CD4-positive, alpha-beta T cell (primary cell): ENCODE measurements around the gene URB2. TPM values are rescaled to one million over a fixed set of nuclear protein-coding genes. Genes with fewer than 3 reads are reported as not detected.

Experiments
- ATAC-seq: fragments of 200-7000 bp; cut with Tn5 transposase; one replicate; pipeline ENCODE4 v1.10.0; 2022; ENCODE audit warnings: mild to moderate bottlenecking; ENCODE audit not compliant: poor library complexity
- CTCF ChIA-PET: fragments of 350-600 bp; sonication (Branson Sonifier 250); formaldehyde crosslinking; loops from one replicate; lab custom pipeline; 2021; ENCODE audit warnings: antibody characterized with exemption, inconsistent platforms; lab: Charles Lee
- POLR2A ChIA-PET: fragments of 350-600 bp; sonication (Branson Sonifier 250); formaldehyde crosslinking; loops from one replicate; lab custom pipeline; 2021; ENCODE audit warnings: antibody characterized with exemption, inconsistent platforms; lab: Charles Lee
- DNase-seq, 14 experiments: peaks; one replicate each; pipeline ENCODE4 v3.0.0-alpha.2; 2013 to 2020; ENCODE audit warnings: mixed read lengths in 2 of 14
- H3K27ac ChIP-seq, 2 donors: one replicate each; pipeline versions ENCODE4 v1.5.1 to v1.7.0; 2013; ENCODE audit warnings: low read length in 2 of 2, low read depth in 1 of 2, mild to moderate bottlenecking in 1 of 2
- H3K27me3 ChIP-seq, 2 experiments: 1 replicate in 1 of 2; 2 replicates in 1 of 2; pipeline versions ENCODE4 v1.6.1 to v1.7.0; 2013; ENCODE audit warnings: low read length in 2 of 2, control low read depth in 1 of 2, mild to moderate bottlenecking in 1 of 2, moderate library complexity in 1 of 2; ENCODE audit not compliant: insufficient read depth in 2 of 2, control insufficient read depth in 1 of 2
- H3K36me3 ChIP-seq: one replicate; pipeline ENCODE4 v1.6.1; 2013; ENCODE audit warnings: low read length, control low read depth; ENCODE audit not compliant: insufficient read depth
- H3K4me1 ChIP-seq: one replicate; pipeline ENCODE4 v1.6.1; 2013; ENCODE audit warnings: low read length, control low read depth; ENCODE audit not compliant: insufficient read depth
- H3K4me3 ChIP-seq: one replicate; pipeline ENCODE4 v1.5.1; 2013; ENCODE audit warnings: mild to moderate bottlenecking, low read length, moderate library complexity
- H3K9me3 ChIP-seq, 2 experiments: 1 replicate in 1 of 2; 2 replicates in 1 of 2; pipeline versions ENCODE4 v1.6.1 to v1.7.0; 2013; ENCODE audit warnings: low read length in 2 of 2, mild to moderate bottlenecking in 2 of 2, control low read depth in 1 of 2, moderate library complexity in 1 of 2; ENCODE audit not compliant: control insufficient read depth in 1 of 2, insufficient read depth in 1 of 2
- H3K27ac Mint-ChIP-seq: one replicate; pipeline ENCODE4 v1.8.0; 2020; ENCODE audit warnings: mixed read lengths
- H3K27me3 Mint-ChIP-seq: one replicate; pipeline ENCODE4 v1.8.0; 2021; ENCODE audit warnings: mixed read lengths
- H3K36me3 Mint-ChIP-seq: one replicate; pipeline ENCODE4 v1.8.0; 2021; ENCODE audit warnings: low read depth, mixed read lengths
- H3K4me1 Mint-ChIP-seq: one replicate; pipeline ENCODE4 v1.8.0; 2021; ENCODE audit warnings: low read depth, mixed read lengths
- H3K4me3 Mint-ChIP-seq: one replicate; pipeline ENCODE4 v1.8.0; 2020; ENCODE audit warnings: mild to moderate bottlenecking, mixed read lengths
- H3K9me3 Mint-ChIP-seq: one replicate; pipeline ENCODE4 v1.8.0; 2020; ENCODE audit warnings: mixed read lengths
- CTCF ChIP-seq: fragments of 200-600 bp; IDR thresholded peaks from one replicate; pipeline ENCODE4 v1.8.0; 2022; ENCODE audit warnings: antibody characterized with exemption, mild to moderate bottlenecking
- intact Hi-C, 2 experiments: fragments of 100-400 bp; cut with DNase I in 1 of 2; cut with micrococcal nuclease in 1 of 2; formaldehyde crosslinking; loops; one replicate each; pipeline versions ENCODE4 v1.15.1 to v1.9.0; 2023 to 2025; cut with DNase I, micrococcal nuclease
- total RNA-seq, 174 experiments: library from RNA in 2 of 174; stranded (reverse) in 2 of 174; gene quantifications; one replicate each; pipeline ENCODE4 v1.2.3 and lab custom pipeline; 2021 to 2026

The URB2 gene
- total RNA-seq, 2 experiments from 2014 or later, result 4.1 to 4.2 TPM

GRCh38 chr1:229642376-229642775 is 16.3 kb downstream of the URB2 start:
- Mint-ChIP-seq H3K27ac (no peak overlapping the region), H3K36me3 (peaks cover 79% of the 10 kb centered on the region), H3K27me3 (no peaks in the 10 kb centered on the region), H3K4me3 (no peak overlapping the region), H3K9me3 (no peaks in the 10 kb centered on the region), H3K4me1 (no peaks in the 10 kb centered on the region)
- H3K27me3 ChIP-seq, result no peaks in the 10 kb centered on the region
- H3K4me1 ChIP-seq, result peaks cover 4% of the 10 kb centered on the region
- H3K9me3 ChIP-seq, result no peaks in the 10 kb centered on the region
- peaks cover 66% of the 10 kb centered on the region for H3K36me3 ChIP-seq
- ChIA-PET CTCF (no interaction called here), POLR2A (no interaction called here)
- no peak for TF ChIP-seq CTCF
- no peak overlapping the region for H3K27ac ChIP-seq
- intact Hi-C loops, result no loop called here
- no peak for ATAC-seq
- DNase-seq, result no peak
- no peak overlapping the region for H3K4me3 ChIP-seq

GRCh38 chr1:229642970-229643369 is 16.9 kb downstream of the URB2 start:
- no peaks in the 10 kb centered on the region for H3K27me3 Mint-ChIP-seq
- H3K36me3 Mint-ChIP-seq, result peaks cover 81% of the 10 kb centered on the region
- ChIA-PET POLR2A (no interaction called here), CTCF (no interaction called here)
- H3K27ac Mint-ChIP-seq, result no peak overlapping the region
- H3K4me3 Mint-ChIP-seq, result no peak overlapping the region
- no peak for DNase-seq
- intact Hi-C loops, result no loop called here
- Histone ChIP-seq H3K4me3 (no peak overlapping the region), H3K36me3 (peaks cover 66% of the 10 kb centered on the region), H3K27me3 (no peaks in the 10 kb centered on the region), H3K9me3 (no peaks in the 10 kb centered on the region), H3K27ac (no peak overlapping the region), H3K4me1 (peaks cover 4% of the 10 kb centered on the region)
- no peak for TF ChIP-seq CTCF
- ATAC-seq, result no peak
- H3K4me1 Mint-ChIP-seq, result no peaks in the 10 kb centered on the region
- H3K9me3 Mint-ChIP-seq, result no peaks in the 10 kb centered on the region

GRCh38 chr1:229643996-229644745 is 18.1 kb downstream of the URB2 start:
- H3K9me3 Mint-ChIP-seq, result no peaks in the 10 kb centered on the region
- TF ChIP-seq CTCF, result no peak
- ATAC-seq (no peak), DNase-seq (no peak)
- no peaks in the 10 kb centered on the region for H3K27me3 Mint-ChIP-seq
- ChIA-PET POLR2A (no interaction called here), CTCF (no interaction called here)
- intact Hi-C loops, result no loop called here
- peaks cover 4% of the 10 kb centered on the region for H3K4me1 ChIP-seq
- H3K9me3 ChIP-seq, result no peaks in the 10 kb centered on the region
- H3K27me3 ChIP-seq, result no peaks in the 10 kb centered on the region
- H3K36me3 Mint-ChIP-seq, result peaks cover 84% of the 10 kb centered on the region
- H3K27ac Mint-ChIP-seq, result no peak overlapping the region
- H3K4me3 ChIP-seq, result no peak overlapping the region
- H3K27ac ChIP-seq, result no peak overlapping the region
- H3K4me3 Mint-ChIP-seq, result no peak overlapping the region
- no peaks in the 10 kb centered on the region for H3K4me1 Mint-ChIP-seq
- H3K36me3 ChIP-seq, result peaks cover 66% of the 10 kb centered on the region
